Stomach (tissue), 4 donors: Measurements from ENCODE around the gene HEATR9.

Experiments used
- EP300 ChIP-seq: sonication (generic); formaldehyde crosslinking; IDR thresholded peaks from one replicate; pipeline ENCODE4 v1.6.1; 2017; ENCODE audit warnings: antibody characterized with exemption
- POLR2A ChIP-seq, 4 donors: fragments of 450-650 bp; IDR thresholded peaks; one replicate each; pipeline ENCODE4 v1.6.1; 2016; ENCODE audit warnings: antibody characterized with exemption in 4 of 4, control low read depth in 2 of 4, mild to moderate bottlenecking in 1 of 4, moderate library complexity in 1 of 4
- TF ChIP-seq, protein P1 (sequence below), 7 experiments: fragments of 450-650 bp in 4 of 7; fragments of 200-600 bp in 3 of 7; sonication (generic) in 3 of 7; IDR thresholded peaks; one replicate each; pipeline ENCODE4 v1.5.1; 2016 to 2019; ENCODE audit warnings: antibody characterized with exemption in 7 of 7, control low read depth in 2 of 7, mild to moderate bottlenecking in 1 of 7

- TF ChIP-seq POLR2A (IDR thresholded peaks at IDR 0.05) (no peak), EP300 (no peak)
- TF ChIP-seq, protein P1, sequence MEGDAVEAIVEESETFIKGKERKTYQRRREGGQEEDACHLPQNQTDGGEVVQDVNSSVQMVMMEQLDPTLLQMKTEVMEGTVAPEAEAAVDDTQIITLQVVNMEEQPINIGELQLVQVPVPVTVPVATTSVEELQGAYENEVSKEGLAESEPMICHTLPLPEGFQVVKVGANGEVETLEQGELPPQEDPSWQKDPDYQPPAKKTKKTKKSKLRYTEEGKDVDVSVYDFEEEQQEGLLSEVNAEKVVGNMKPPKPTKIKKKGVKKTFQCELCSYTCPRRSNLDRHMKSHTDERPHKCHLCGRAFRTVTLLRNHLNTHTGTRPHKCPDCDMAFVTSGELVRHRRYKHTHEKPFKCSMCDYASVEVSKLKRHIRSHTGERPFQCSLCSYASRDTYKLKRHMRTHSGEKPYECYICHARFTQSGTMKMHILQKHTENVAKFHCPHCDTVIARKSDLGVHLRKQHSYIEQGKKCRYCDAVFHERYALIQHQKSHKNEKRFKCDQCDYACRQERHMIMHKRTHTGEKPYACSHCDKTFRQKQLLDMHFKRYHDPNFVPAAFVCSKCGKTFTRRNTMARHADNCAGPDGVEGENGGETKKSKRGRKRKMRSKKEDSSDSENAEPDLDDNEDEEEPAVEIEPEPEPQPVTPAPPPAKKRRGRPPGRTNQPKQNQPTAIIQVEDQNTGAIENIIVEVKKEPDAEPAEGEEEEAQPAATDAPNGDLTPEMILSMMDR (IDR thresholded peaks at IDR 0.05): no peak
Measured at GRCh38 chr17:35892091-35893035, 23.7 kb upstream of the HEATR9 start.
